H54 (cell line): Measurements from ENCODE around the gene KIAA1191.

ENCODE experiments used
- DNase-seq: peaks from one replicate; pipeline ENCODE4 v3.0.0; 2011; ENCODE audit warnings: low spot score, mixed read lengths; ENCODE audit not compliant: insufficient read length
- FAIRE-seq: peaks from 3 replicates; lab custom pipeline; 2011; peaks lifted over from hg19 to GRCh38; lab: Jason Lieb, UNC
- POLR2A ChIP-seq: IDR thresholded peaks from 2 replicates; pipeline ENCODE4 v1.6.1; 2011; ENCODE audit warnings: low read depth, mild to moderate bottlenecking, low read length

The KIAA1191 gene

DNA sequence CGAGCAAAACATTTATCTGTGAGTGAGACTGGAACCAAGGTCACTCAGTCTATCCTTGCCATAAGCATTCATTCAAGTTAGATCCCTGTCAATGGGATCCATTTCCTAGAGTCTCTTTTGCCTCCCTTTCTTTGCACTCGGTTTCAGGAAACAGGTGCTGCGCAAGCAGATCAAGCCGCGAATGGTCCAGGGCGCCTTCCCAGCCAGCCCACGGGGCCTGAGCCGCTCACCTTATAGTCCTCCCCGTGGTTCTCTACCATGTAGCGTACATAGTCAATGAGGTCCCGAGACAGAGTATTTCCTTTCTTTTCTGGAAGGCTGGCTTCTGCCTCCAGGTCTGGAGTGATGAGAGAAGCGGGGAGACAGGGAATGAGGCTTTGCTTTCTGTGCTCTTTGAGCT lies 23.4 kb upstream of the KIAA1191 start:
- TF ChIP-seq POLR2A, result no peak
- FAIRE-seq (no peak), DNase-seq (no peak)

DNA sequence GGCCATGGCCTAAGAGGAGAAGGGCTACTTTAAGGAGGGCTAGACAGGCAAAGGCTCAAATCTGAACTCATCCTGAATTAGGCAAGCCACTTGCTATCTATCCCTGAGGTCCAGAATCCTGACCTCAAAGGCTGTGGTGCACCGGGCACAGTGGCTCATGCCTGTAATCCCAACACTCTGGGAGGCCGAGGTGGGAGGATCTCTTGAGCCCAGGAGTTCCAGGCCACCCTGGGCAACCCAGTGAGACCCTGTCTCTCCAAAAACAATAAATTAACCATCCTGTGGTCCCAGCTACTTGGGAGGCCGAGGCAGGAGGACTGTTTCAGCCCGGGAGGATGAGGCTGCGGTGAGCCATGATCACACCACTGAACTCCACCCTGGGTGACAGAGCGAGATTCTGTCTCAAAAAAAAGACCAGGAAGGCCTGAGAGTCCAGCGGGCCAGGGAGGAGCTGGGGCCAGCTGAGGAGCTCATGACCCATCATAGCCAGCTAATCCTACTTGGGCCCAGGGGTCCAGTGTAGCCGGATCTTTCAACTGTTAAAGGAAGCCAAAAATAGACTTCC lies 22.9 kb upstream of the KIAA1191 start:
- no peak for FAIRE-seq
- TF ChIP-seq POLR2A, result no peak
- DNase-seq, result no peak

- no peak for FAIRE-seq
- DNase-seq, result no peak
- TF ChIP-seq POLR2A, result no peak
Observed at GRCh38 chr5:176383961-176384360, 22.4 kb upstream of the KIAA1191 start.

- TF ChIP-seq POLR2A, result no peak
- DNase-seq (no peak), FAIRE-seq (no peak)
Observed at GRCh38 chr5:176383248-176383905, 21.8 kb upstream of the KIAA1191 start.

- no peak for TF ChIP-seq POLR2A
- FAIRE-seq (no peak), DNase-seq (no peak)
Observed at GRCh38 chr5:176382721-176383120, 21.2 kb upstream of the KIAA1191 start.

DNA sequence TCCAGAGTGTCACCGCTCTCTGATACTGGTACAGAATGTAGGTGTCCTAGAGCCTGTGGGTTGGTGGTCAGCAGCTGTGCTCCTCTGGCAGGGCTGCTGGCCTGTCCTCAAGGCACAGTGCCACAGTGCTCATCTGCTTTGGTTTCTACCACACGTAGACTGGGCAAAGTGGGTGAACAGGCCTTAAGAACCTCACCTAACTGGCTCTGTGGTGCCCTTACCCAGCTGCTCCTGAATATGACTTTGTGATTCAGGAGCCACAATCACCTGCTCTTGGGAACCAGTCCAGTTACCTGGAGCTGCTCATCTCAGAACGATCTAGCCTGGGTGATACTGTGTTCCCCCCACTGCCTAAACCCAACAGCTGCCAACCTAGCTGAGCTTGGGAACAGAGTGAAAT lies 20.4 kb upstream of the KIAA1191 start:
- FAIRE-seq (no peak), DNase-seq (no peak)
- TF ChIP-seq POLR2A, result no peak

DNA sequence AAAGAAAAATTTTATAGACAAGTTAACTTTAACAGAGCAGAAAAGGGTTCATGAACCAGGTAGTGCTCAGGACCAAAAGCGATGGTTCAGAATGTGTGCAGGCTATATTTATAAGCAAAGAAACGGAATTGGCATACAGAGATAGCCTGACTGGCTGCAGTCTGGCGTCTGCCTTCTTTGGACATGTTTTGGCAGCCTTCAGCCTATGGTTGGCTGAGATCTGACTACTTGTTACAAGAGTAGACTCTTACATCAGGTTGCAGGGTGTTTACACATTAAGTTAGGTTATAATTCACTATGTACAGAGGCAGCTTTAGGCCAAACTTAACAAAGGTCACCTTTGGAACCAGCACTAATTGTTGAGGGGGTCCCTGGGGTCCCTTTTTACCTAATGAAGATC lies 19.9 kb upstream of the KIAA1191 start:
- DNase-seq, result no peak
- FAIRE-seq, result no peak
- TF ChIP-seq POLR2A, result no peak

- no peak for DNase-seq
- FAIRE-seq, result no peak
- TF ChIP-seq POLR2A, result no peak
Observed at GRCh38 chr5:176379881-176380280, 18.3 kb upstream of the KIAA1191 start.

GRCh38 chr5:176373100-176373818 lies 11.7 kb upstream of the KIAA1191 start:
- DNase-seq (no peak), FAIRE-seq (no peak)
- no peak for TF ChIP-seq POLR2A

DNA sequence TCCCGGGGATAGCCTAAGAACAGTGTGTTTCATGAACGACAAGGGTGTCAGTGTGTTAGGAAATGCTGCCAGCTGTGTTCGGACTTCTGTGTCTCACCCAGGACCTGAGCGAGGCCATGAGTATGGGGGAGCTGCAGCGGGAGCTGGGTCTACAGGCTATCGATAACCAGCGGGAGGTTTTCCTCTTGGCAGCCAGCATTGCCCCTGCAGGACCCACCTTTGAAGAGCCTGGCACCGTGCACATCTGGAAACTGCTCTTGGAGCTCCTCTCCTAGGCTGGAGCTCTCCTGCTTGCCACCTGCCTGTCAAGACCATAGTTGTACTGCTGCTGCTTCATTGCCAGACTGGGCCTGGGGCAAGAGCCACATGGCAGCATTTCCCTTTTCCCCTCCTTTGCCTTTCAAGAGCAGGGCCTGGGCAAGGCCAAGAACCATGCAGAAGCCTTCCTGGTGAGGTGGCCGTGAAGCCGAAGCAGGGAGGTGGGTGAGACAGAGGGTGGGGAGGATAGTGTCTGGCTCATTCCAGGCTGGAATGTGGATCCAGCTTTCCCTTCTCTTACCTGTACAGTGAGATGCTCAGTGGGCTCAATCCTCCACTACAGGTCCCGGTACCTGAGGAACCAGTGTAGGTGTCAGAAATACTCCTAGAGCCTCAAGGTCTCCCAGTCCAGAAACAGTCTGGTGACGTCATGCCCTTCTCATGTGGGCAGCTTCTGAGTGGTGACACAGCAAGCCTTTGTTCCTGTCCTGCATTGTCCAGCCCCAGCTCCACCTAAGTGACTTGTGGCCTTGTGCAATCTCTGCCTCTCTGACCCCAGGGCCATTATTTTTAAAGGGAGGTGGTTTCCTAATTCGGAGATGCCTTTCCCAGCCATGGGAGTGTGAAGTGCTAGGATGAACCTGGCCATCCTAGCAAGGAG lies 10.3 kb upstream of the KIAA1191 start:
- TF ChIP-seq POLR2A, result no peak
- FAIRE-seq, result no peak
- no peak for DNase-seq

DNA sequence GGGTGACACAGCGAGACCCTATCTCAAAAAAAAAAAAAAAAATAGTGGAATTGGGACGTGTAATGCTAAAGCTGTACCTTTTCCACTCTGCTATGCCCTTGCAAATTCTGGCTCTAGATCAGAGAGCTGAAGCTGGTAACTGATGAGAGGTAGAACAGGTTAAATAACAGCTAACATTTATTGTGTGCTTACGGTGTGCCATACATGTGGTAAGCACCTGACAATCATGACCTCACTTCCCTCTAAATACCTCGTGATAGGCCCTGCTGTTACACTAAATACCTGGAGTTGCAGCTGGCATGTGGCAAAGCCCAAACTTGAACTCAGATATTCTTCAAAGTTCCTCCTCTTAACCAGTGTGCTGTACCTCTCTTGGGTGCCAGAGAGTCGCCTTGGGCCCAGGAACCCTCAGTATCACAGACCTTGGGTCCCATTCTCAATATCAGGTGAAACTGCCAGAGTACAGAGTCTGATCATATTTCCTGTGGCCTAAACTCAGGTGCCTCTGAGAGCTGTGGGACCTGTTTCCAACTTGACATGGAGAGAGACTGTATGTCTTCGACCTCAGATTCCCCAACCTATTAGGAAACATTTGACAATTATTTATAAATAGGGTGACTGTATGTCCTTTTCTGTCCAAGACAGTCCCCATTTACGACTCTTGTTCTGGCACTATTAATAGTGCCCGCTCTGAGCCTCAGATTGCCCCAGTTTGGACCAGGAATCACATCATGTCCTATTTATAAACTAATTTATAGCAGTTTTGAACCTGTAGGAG lies 8.6 kb upstream of the KIAA1191 start:
- TF ChIP-seq POLR2A, result no peak
- FAIRE-seq (no peak), DNase-seq (no peak)

- TF ChIP-seq POLR2A, result no peak
- FAIRE-seq, result no peak
- DNase-seq, result no peak
Observed at GRCh38 chr5:176368726-176369125, 7.2 kb upstream of the KIAA1191 start.
